ENCODE data around the gene RWDD1.

GRCh38 chr6:116543149-116543548, 28.2 kb upstream of the RWDD1 start:
- TF ChIP-seq EZH2phosphoT487 (IDR thresholded peaks at IDR 0.05; ENCODE audit: borderline replicate concordance, low read length) = no peak
- no peak for TF ChIP-seq CTCF (conservative IDR thresholded peaks at IDR 0.05; ENCODE audit: low read depth, low read length)
- TF ChIP-seq EZH2 (IDR thresholded peaks at IDR 0.05; ENCODE audit: low read length, unreplicated experiment) = no peak

All from PC-3 (cell line).